GM19455 (cell line): ENCODE measurements around the gene OR4F17.
"Not testable (repeated sequence)": the region's sequence is repeated elsewhere in the genome, so short reads cannot be mapped to it uniquely, and the experiment has no call there.

Source experiments
- ATAC-seq: cut with Tn5 transposase; IDR thresholded peaks from one replicate; pipeline ENCODE4 v1.9.1; 2021; ENCODE audit not compliant: unreplicated experiment

Gene OR4F17

GRCh38 chr19:106804-107203 lies at the start of gene OR4F17:
OR4F17 (plus strand) TSS chr19:107104; CDS start chr19:110679, 3,575 bp downstream.
- not testable (repeated sequence) for ATAC-seq

GRCh38 chr19:70793-71192 lies 36.1 kb upstream of the OR4F17 start:
- not testable (repeated sequence) for ATAC-seq

- not testable (repeated sequence) for ATAC-seq
These were observed 24.0 kb upstream of the OR4F17 start for GRCh38 chr19:82864-83263.

- not testable (repeated sequence) for ATAC-seq
These were observed 23.3 kb upstream of the OR4F17 start for GRCh38 chr19:83626-84025.

GRCh38 chr19:90678-91077 lies 16.2 kb upstream of the OR4F17 start:
- ATAC-seq: not testable (repeated sequence)

GRCh38 chr19:94794-95193 lies 12.1 kb upstream of the OR4F17 start:
- not testable (repeated sequence) for ATAC-seq

GRCh38 chr19:97647-98046 lies 9.3 kb upstream of the OR4F17 start:
- ATAC-seq: not testable (repeated sequence)

GRCh38 chr19:120443-121140 lies 13.7 kb downstream of the OR4F17 start:
- not testable (repeated sequence) for ATAC-seq
